BJ (cell line): ENCODE data around the gene GABRB1. TPM values are rescaled to one million over a fixed set of nuclear protein-coding genes. Genes with fewer than 3 reads are reported as not detected.

Experiments
- CTCF ChIA-PET: fragments of 350-600 bp; formaldehyde crosslinking; extraction: SDS; loops from one replicate; lab custom pipeline; 2021; ENCODE audit warnings: antibody characterized with exemption, inconsistent platforms; lab: Yijun Ruan, JAX
- POLR2A ChIA-PET: fragments of 300-600 bp; sonication (Branson Sonifier 250); formaldehyde crosslinking; extraction: SDS; loops from one replicate; lab custom pipeline; 2021; ENCODE audit warnings: antibody characterized with exemption; lab: Charles Lee
- DNase-seq: peaks from one replicate; pipeline ENCODE4 v3.0.0-alpha.2; 2011; ENCODE audit warnings: low read depth
- H3K27me3 ChIP-seq: 2 replicates; pipeline ENCODE4 v1.6.0; 2011; ENCODE audit warnings: low read length; ENCODE audit not compliant: control insufficient read depth, insufficient read depth
- H3K36me3 ChIP-seq: 2 replicates; pipeline ENCODE4 v1.5.1; 2011; ENCODE audit warnings: low read length; ENCODE audit not compliant: control insufficient read depth, insufficient read depth
- H3K4me3 ChIP-seq: 2 replicates; pipeline ENCODE4 v1.5.1; 2011; ENCODE audit warnings: low read depth, mild to moderate bottlenecking, control low read depth, low read length
- CTCF ChIP-seq: IDR thresholded peaks from 2 replicates; pipeline ENCODE4 v1.5.1; 2011; ENCODE audit warnings: low read depth, mild to moderate bottlenecking, control low read depth, inconsistent platforms, low read length, moderate library complexity; ENCODE audit not compliant: insufficient read depth
- polyA plus RNA-seq: library from polyadenylated mRNA; depleted of rRNA; stranded (reverse); fragments of >200 nt; gene quantifications from 2 replicates; pipeline ENCODE4 v1.2.3, GENCODE V29; 2011; rRNA removed

Gene GABRB1
- polyA plus RNA-seq, 1 experiment = not detected

GRCh38 chr4:47474799-47475198 is 443.4 kb downstream of the GABRB1 start:
- ChIA-PET POLR2A (no interaction called here), CTCF (no interaction called here)
- no peak for TF ChIP-seq CTCF
- Histone ChIP-seq H3K4me3 (no peak overlapping the region), H3K27me3 (no peaks in the 10 kb centered on the region), H3K36me3 (no peaks in the 10 kb centered on the region)
- no peak for DNase-seq

- CTCF ChIA-PET = interaction anchor here (1.1 kb wide), 1 partner anchor 88 kb away, joined by 3 read pairs; no protein-coding TSS in a partner anchor
- no peak for TF ChIP-seq CTCF
- Histone ChIP-seq H3K36me3 (no peaks in the 10 kb centered on the region), H3K27me3 (no peaks in the 10 kb centered on the region), H3K4me3 (no peak overlapping the region)
- POLR2A ChIA-PET = no interaction called here
- no peak for DNase-seq
Observed at GRCh38 chr4:47475411-47475810, 444.0 kb downstream of the GABRB1 start.

Other genes with a start within 250 kb of the GABRB1 start
- not detected in 2 replicates for gene COX7B2, start 122.3 kb upstream of the GABRB1 start, polyA plus RNA-seq
- not detected in 2 replicates for gene GABRA4, start 38.0 kb upstream of the GABRB1 start, polyA plus RNA-seq